NCI-H524 (cell line): ENCODE data around the gene TMEM182.
A peak's percentile ranks its signal among the peaks of the same experiment; 100 is the strongest.

Source experiments
- DNase-seq, 2 experiments: peaks; one replicate each; lab custom pipeline; 2025; lab: John Stamatoyannopoulos, UW

The TMEM182 gene

DNA sequence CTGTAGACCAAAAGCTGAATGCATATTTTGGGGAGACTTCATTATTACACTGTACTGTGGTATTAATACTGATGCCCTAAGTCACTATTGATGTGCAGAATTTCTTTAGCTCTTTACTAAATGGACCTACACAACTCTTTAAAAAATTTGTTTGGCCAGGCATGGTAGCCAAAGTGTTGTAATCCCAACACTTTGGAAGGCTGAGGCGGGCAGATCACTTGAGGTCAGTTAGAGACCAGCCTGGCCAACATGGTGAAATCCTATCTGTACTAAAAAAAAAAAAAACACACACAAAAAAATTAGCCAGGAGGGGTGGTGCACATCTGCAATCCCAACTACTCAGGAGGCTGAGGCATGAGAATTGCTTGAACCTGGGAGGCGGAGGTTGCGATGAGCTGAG lies 6.4 kb downstream of the TMEM182 start:
- no peak for DNase-seq

DNA sequence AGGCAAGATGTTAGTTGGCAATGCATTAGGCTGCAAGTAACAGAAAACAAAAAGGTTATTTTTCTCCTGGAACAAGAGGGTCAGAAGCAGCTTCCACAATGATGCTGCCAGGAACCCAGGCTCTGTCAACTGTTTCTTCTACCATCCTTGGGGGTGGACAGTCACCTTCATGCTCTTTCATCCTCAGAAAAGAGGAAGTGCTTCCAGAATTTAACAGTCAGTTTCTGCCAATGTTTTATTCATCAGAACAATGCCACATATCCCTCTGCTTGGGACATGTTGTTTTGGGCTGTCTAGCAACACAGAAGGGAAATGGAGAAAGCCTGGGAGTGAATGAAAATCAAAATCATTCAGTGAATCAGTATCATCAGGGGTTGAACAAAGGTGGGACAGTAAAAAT lies 7.1 kb downstream of the TMEM182 start:
- no peak for DNase-seq

DNA sequence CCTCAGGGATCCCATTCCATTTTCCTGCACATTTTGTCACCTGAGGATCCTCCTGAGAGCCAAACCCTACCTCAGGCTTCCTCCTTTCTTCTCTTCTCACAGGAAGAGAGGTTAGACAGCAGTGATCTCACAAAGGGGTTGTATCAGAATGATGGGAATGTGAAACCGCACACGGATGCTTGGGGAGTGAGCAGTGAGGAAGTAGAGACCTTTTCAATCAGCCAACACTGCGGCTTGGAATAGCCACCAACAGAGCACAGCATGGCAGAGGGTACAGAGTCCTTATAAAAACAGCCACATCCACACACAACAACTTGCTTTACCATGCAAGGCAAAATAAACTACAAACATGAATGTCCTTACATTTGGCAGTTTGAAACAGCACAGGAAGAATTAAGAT lies 8.7 kb downstream of the TMEM182 start:
- DNase-seq: no peak

DNA sequence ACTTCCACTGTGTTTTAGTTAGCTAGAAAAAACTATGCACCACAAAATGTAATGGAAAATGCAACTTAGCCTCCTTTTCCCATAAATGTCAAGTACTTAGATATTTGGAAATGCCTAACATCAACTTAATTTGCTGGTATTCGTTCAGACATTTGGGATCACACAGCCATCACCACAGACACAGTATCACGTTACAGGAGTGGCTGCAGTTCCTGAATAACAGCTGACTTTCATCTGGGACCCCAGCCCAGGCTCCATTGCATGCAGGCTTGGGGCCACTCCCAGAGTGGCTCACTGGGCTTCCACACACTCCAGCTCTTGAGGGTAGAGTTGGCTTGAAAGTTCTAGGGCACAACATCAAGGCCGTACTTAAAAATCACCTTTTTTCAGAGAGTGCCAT lies 9.3 kb downstream of the TMEM182 start:
- DNase-seq: no peak

DNA sequence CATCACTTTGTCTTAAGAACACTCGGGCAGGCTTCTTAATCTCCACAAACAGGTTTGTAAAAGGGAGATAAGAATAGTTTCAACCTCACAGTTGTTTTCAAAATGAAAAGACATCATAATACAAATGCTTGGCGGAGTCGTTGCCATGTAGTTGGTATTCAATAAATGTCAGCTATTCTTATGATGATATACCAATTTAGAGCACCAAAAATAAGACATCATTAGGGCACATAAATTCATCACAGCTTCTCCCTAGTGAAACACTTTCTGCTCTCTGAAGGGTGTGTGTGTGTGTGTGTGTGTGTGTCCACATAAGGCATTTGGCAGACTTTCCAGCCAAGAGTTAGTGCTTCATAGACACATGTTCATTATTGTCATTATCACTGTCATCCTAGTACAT lies 10.8 kb downstream of the TMEM182 start:
- DNase-seq: no peak

DNA sequence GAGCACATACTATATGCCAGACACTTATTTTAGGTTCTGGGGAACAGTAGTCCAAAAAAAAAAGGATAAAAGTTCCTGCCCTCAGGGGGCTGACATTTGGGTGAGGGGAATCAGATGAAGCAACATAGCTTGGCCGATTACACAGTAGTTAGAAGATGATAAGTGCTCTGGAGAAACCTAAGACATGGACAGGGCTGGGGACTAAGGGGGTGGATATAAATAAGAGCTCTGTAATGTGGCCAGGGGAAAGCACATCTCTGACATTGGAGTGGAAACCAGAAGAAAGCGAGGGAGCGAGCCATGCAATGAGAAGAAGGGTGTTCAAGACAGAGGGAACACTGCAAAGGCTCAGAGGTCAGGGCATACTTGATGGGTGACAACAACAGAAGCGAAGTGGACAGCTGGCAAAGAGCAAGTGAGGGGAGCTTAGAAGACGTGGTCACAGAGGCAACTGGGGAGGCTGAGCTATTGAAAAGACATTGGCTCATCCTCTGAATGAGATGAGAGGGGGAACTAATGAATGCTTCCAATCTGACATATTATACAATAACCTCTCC lies 11.4 kb downstream of the TMEM182 start:
- DNase-seq: no peak

DNA sequence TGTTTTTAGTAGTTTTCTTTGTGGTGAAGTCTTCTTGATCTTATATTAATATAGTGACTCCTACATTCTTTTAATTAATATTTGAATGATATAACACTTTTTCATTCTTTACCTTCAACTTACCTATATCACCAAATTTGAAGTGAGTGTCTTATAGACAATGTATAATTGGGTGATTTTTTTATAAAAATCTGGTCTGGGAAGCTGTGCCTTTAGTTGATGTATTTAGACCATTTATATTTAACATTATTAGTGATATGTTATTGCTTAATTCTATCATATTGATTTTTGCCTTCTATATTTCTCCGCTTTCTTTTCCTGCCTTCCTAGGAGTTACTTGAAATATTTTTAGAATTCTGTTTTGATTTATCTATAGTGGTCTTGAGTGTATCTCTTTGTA lies 16.4 kb downstream of the TMEM182 start:
- DNase-seq: no peak

DNA sequence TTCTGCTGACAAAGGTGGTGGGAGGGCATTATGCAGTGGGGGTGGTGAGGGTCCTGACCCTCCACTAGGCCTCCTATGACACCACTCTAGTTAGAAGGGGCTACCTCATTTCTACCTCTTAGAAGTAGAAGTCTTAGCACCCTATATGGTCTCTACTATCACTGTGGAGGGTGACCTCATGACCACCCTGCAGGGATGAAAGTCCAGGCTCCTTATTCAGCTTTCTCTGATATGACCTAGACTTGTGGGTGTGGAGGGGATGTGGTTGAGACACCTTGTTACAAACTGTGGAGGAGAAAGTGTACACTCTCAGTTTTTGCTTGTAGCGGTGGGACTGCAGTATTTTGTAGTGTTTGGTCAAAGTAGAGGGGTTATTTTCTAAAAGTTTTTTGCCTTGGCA lies 18.6 kb downstream of the TMEM182 start:
- DNase-seq: no peak

DNA sequence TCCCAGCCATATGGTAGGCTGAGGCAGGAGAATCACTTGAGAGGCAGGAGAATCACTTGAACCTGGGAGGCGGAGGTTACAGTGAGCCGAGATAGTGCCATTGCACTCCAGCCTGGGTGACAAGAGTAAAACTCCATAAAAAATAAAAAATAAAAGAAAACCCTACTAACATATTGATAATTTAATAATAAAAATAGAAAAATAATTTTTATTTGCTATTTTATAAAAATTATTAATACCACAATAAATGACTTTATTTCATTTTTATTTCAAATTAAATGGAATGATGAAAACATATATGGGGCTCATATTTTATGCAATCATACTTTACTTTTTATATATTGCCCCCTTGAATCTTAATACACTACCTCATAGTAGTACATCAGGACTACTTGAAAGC lies 20.4 kb downstream of the TMEM182 start:
- DNase-seq: no peak

DNA sequence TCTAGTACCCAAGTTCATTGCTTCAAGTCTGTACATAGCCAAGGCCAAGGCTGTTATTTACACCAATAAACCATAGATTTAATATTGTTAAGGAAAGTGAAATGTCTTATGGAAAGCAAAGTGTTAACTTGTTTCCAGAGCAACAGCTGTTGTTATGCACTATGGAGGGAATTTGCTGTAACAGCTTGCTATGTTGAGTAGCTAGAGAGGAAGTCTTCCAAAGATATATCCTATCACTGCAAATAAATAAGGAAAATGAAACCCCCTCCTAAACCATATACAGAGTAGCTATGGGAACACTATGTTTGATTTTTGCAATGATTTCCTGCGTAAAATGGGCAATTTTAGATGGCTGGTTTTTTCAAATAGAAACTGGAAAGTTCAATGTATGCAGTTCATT lies 21.1 kb downstream of the TMEM182 start:
- peak in 1 of 2 experiments; percentile 16 for DNase-seq

DNA sequence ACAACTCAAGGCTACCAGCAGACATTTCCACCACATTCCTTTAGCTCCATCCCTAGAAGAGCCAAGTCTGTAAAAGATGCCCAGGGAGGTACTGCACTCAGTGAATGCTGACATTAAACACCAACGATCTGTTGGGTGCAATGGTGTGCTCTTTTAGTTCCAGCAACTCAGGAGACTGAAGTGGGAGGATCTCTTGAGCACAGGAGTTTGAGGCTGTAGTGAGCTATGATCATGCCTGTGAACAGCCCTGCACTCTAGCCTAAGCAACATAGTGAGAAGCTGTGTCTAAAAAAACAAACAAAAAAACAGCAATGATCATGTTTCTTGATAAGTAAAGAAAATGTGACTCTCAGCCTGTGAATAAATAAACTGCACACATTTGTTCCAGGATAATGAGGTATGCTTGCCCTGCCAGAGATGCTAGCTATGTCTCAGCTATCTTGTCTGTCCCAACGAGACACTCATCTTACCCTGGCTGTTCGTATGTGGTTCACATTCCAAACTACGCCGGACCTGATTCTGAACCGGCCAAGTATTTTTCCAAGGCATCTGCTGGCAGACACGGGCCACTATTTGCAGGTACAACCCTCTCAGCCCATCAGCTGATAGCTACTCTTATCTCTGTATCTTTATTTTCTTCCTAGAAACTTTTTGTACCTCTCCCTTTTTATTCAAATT lies 21.8 kb downstream of the TMEM182 start:
- DNase-seq: no peak

DNA sequence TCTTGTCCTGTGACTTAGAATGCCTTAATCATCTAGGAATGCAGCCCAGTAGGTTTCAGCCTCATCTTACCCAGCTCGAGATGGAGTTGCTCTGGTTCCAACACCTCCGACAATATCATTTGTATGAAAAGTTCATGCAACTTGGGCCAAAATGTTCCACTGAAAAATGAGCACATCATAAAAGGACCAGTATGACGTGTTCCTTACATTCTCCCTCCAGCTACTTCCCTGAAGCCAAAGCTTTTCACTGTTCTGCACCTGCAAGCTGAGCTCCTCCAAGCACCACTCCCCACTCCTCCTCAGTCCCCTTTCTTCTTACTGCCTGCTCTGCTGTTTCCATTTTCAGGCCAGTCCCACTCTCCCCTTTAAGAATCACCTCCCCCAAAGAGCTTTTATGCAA lies 23.1 kb downstream of the TMEM182 start:
- DNase-seq: no peak

DNA sequence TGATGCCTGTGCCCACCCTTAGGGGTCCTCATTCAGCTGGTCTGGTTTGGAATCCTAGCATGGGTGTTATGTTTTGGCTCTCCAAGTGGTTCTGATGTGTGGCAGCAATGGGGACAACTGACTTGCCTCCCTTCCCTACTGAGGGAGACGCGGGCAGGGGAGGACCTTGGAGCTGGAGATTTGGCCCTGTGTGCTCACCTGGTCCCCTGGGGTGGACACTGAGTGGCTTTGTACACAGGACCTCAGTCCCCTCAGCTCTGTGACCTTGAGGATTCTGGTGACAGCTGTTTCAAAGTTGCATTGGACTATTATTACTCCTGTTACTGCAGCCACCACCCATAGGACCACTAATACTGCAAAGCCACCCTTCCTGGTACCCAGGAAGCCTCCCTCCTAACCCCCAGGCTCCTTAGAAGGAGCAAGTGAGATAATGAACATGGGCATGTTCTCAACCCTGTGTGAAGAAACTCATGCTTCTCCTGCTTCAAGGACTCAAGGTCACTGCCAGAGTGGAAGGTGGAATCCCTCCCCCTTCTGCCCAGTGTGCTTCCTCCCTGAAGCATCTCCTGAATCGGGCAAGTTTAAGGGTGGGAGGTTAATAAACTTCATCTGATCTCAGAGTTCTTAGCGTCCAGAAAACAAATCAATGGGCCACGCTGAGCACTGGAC lies 26.5 kb downstream of the TMEM182 start:
- peak in 1 of 2 experiments; percentile 24 for DNase-seq

DNA sequence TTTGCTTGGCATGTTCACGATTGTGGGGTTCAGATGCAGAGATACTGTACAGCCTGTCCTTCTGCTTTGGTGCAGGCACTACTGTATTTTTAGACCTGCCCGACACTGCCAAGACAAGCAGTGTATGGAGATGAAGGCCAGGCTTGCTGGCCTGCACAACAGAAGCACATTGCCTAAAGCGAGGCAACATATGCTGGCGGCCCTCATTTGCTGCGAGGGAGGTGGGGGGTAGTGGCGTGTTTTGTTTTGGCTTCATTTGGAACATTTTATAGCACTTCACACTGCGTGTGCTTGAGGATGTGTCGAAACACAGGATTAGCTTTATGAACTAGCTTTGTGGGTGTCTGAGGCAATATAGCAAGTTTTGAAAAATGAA lies 27.0 kb downstream of the TMEM182 start:
- DNase-seq: peak; percentile 25 to 71

DNA sequence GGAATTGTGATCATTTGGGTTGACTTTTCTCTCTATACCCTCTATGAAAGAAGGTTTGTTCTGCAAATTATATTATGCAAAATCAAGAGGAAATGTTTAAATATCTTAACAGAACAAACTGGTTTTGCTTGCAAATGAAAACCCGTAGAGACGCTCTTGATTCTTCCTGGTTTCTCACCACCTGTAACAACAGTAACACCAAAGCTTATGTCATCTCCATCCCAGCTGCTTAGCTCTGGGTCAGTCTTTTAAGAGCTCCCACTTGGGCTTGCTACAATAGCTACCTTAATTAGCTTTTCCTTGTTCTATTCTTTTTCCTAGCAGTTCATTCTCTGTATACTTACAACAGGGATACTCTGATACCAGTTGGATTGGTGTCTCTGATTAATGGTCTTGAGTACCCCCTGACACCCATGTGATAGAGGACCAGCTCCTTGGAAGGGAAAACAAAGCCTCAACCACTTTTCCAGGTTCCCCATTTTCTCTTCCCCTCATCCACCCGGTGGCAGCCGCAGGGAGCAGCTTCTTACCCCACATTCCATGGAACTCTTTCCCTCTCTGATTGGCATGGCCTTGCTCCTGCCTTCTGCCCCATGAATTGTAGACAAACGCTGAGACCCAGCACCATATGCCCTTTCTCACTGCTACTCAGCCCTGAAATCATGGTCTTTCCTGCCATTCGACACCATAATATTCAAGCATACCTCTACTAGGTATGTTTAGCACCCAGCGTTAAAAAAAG lies 27.7 kb downstream of the TMEM182 start:
- DNase-seq: peak; percentile 45 to 79

DNA sequence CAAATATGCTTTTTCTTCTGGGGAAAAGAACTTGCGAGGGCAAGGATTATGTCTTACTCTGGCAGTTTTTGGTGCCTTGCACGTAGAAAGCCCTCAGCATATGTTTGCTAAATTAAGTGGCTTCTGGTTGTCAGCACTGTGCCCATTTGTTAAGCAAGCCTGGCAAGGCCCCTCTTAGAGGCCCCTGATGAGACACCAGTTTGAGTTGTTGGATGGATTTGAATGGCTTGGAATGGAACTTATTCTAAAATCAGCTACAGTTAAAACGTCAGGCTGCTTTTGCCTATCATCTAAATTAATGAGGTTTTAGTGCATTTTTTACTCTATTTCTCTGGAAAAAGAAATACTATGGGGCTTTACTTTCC lies 28.2 kb downstream of the TMEM182 start:
- DNase-seq: peak; percentile 41 to 82

DNA sequence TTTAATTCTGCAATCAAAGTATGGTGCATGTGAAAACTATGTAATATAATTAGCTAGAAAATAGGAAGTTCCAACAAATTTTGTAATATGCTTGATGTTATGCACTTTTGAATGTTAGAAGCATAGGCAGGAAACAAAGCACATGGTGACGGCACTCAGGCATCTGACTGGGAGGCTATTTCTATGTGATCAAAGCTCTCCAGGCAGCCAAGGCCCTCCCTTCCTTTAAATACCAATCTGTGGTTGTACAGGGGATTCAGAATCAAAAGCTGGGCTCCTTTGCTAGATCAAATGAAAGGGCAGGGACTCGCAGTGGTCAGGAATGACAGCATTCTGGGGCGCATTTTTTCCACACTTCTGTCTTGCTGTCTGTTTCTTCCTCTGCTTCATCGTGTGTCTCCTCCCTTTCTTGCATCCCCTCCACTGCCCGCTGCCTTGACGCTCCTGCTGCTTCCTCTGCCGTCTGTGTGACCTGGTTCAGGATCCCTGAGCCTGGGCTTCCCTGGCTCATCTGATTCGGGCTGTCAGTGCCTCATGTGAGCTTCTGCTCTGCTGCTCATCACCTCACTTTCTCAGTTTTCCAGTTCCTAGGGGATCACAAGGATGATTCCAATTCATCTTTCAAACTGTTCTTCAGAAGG lies 30.9 kb downstream of the TMEM182 start:
- DNase-seq: peak; percentile 49 to 67

DNA sequence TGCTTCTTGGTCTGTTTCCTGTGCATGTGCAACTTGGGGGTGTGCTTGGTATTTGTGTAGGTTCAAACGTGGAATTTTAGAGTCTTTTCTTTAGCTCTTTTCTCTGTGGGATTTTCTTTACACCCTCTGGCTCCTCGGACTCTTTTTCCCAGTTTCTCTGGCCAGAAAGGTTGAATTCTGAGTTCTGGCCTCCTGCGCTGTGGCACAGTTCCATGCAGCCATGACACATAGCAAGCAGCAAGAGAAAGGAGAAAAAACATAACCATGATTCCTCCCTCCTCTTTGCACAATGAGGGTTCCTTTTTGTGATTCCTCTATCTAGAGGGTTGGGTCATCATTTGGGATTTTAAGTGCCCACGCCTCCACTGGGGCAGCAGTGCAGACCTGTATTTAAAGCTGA lies 33.8 kb downstream of the TMEM182 start:
- no peak for DNase-seq

DNA sequence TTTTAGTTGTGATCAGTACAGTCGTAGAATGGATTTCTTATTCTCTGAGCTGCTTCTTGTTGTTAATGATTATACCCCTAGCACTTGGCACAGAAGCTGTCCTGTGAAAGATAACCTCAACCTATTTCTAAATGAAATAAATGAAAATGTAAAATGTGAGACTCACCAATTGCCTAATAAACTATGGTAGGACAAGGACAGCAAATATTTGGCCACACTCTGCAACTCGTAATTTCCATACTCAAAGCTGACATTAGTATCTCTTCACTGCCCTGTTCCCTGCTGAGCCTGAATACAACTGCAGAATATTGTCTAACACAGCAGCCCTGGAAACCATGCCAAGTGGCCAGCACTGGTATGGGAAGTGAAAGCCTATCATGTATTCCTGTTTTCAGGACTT lies 34.5 kb downstream of the TMEM182 start:
- DNase-seq: no peak

DNA sequence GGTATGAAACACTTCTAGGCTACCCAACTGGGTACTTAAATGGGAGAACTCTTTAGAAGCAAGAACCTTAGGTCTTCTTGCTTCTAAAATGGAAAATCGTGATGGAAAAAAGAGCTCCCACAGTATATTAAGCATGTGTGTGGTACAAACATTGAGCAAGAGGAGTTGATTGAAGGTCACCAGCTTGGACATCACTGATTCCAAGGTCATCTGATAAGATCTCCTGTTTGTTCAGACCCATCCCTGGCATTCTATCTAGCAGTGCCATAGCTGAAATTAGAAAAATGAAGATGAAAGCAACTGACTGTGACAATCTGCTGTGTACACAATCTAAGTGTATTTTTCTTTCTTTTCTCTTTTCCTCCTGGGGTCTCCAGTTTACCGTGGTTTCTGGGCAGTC lies 35.7 kb downstream of the TMEM182 start:
- no peak for DNase-seq

DNA sequence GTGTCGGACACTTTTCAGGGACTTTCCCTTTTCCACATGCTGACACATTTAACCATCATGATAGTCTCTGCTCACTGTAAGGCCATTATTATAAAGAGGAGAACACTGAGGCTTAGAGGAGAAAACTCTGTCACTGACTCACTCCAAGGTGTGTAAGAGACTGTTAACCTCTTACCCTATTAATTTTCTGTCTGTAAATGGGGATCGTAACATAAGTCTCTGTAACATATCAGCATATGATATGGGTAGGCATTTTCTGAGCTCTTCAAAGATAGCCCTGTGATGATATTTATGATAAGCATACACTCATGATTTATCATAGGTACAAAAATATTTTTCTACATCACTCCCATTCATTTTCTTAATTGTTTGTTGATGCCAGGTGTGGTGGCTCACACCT lies 36.4 kb downstream of the TMEM182 start:
- DNase-seq: no peak

DNA sequence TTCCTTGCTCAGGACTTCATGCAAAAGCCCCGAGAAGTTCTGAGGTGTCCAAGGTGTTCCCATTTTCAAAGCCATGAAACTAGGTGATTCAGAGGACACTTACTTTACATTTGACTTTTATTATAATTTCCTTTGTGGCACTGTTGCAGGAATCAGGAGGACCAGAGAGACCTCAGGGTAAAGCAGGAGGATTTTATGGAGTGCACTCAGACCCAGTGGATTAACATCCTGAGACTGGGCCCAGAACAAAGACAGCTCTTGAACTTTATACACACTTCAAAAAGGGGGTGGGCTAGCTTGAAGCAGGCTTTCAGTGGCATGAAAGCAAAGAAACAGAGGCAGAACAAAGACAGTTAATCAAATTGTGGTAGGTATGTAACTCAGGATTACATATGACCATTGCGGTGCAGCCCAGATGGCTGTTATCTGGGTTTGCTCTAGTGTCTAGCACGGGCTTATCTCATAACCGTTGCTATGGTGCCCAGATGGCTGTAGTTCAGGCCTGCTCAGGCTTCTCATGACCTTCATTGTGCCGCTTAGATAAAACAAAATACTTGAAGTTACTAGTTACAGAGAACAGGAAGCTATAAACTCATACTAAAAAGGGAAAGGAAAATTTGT lies 39.4 kb downstream of the TMEM182 start:
- no peak for DNase-seq
